ENCODE results near the gene MAGEH1.

MAGEH1 gene

GRCh38 chrX:55490121-55490520 is 38.2 kb downstream of the MAGEH1 start:
- DNase-seq (ENCODE audit: low spot score): no peak

DNA sequence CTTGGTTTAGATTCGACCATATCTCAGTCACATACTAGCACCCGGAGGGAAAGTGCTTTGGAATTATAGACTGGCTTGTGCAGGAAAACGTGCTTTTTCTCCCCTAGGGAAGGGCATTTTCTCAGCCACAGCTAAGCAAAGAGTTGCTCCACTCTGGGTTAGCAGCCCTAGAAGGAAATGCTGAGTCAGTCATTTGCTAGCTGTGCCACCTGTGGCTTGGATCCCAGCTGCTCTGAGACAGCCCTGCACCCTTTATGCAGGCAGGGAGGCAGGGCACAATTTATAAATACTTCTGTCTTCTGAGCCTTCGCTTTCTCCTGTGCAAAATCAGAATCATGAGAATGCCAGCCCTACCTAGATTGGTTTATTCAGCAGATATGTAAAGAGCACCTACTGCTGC is 39.0 kb downstream of the MAGEH1 start:
- DNase-seq (ENCODE audit: low spot score): no peak

Measured in CD4-positive, alpha-beta T cell treated with Interleukin-15 for 4 hours (primary cell).